GM19099 (cell line): ENCODE measurements around the gene NLE1.

Experiments used
- POLR2A ChIP-seq: IDR thresholded peaks from 3 replicates; pipeline ENCODE4 v1.6.1; 2011; ENCODE audit warnings: low read depth; ENCODE audit not compliant: insufficient read length; ENCODE audit errors: extremely low read depth

NLE1 gene

DNA sequence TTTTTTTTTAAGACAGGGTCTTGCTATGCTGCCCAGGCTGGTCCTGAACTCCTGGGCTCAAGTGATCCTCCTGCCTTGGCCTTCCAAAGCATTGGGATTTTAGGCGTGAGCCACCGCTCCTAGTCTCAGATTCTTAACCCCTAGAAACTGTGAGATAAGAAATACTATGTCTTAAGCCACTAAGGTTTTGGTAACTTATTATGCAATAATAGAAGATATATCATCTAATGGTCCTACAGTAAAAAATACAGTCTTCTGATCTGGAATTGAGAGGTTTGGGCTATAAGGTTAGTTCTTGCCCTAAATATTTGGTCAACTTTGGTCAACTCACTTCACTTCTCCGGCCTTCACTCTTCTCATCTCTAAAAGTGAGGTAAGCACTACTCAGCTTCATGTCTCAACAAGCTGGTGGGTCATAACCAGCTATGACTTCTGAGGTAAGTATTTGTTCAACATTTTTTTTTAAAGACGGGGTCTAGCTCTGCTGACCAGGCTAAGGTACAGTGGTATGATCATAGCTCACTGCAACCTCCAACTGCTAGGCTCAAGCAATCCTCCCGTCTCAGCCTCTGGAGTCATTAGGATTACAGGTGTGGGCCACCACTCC, 37.2 kb downstream of the NLE1 start:
- no peak for TF ChIP-seq POLR2A

DNA sequence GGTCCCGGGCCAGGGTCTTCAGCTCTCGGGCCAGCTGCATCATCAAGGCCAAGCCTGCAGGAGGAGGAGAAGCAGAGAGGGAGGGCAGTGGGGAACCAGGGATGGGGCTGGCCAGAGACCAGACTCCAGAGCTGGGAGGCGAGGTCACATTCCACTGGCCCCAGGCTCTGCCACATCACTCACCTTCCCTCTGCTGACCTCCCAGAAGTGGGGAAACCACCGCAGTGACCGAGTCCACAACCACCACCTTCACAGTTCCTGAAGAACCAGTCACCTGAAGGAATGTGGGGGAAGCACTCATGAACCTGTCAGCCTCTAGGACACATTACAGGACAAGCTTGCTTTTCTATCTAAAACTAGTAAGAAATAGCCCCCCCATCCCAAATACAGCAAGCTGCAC, 38.8 kb downstream of the NLE1 start:
- no peak for TF ChIP-seq POLR2A

DNA sequence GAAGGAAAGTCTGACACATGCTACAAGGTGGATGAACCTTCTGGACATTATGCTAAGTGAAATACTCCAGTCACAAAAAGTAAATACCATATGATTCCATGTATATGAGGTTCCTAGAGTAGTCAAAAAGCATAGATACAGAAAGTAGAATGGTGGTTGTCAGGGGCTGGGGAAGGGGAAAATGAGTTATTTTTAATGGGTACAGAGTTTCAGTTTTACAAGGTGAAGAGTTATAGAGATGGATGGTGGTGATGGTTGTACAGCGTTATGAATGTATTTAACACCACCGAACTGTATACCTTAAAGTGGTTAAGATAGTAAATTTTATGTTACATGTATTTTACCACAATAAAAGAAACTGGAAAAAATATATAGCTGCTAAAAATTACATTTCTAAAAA, 40.4 kb downstream of the NLE1 start:
- no peak for TF ChIP-seq POLR2A

DNA sequence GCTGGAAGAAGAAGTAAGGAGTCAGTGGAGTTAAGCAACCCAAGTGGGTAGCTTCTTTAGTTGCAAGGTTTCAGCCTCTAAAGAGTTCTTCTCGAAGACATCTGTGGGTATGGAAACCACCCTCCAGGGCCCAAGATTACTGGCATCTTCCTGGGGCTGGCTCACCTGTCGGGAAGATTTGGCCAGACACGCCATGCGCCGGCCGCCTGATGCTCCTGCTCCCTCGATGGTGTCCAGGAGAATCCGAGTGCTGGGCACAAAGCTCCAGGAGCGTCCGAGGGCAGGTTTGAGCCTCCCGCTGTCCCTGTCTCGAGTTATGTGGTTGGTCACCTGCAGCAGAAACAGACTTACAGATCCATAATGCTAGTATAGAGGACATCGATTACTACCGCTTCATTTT, 41.1 kb downstream of the NLE1 start:
- TF ChIP-seq POLR2A = no peak

DNA sequence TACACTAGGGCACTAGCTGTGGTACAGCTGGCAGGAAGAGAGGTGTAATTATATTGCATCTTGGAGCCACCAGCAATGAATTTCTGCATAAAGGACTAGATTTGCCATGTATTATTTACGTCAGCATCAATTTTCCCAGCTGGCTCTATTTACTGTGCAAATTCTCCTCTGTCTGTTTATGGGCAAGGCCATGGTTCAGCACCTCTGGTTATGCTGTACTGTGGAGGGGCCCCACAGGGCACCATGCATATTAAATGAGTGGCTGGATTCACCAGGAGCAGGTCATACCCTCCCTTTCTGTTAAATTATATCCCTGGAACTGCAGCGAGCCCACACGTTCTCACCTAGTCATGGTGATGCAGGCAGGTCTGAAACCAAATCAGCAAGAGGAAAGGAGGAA, 42.2 kb downstream of the NLE1 start:
- no peak for TF ChIP-seq POLR2A

DNA sequence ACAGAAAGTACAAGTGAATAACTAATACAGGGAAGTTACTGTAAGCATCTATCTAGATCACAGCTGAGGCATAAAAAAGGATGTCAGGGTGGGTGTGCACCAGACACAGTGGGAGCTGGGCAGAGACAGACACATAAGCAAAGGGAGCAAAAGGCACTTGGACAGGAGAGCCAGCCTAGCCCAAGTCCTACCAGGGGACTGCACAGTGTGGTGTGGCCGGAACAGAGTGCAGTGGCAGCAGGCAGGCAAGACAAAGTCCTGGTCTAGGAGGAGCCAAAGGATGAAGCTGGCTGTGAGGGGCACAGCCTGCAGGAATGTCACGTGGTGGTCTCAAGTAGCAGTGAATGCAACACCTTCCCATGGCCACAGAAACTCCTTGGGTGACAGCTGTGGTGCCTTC, 44.3 kb downstream of the NLE1 start:
- TF ChIP-seq POLR2A = no peak

DNA sequence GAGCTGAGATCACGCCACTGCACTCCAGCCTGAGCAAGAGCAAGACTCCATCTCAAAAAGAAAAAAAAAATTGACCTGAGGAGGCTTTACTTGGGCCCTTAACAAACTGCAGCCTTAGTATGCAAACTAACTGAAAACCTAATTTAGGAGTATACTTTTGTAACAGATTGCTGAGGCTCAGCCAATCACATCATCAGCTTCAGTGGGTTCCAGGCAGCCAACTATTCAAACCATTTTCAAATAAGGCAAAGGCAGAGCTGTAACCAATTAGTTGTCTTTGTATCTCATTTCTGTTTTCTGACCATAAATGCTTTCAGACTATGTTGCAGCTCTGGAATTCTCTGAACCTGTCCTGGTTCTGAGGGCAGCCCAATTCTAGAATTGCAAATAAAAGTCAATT, 46.4 kb downstream of the NLE1 start:
- no peak for TF ChIP-seq POLR2A

DNA sequence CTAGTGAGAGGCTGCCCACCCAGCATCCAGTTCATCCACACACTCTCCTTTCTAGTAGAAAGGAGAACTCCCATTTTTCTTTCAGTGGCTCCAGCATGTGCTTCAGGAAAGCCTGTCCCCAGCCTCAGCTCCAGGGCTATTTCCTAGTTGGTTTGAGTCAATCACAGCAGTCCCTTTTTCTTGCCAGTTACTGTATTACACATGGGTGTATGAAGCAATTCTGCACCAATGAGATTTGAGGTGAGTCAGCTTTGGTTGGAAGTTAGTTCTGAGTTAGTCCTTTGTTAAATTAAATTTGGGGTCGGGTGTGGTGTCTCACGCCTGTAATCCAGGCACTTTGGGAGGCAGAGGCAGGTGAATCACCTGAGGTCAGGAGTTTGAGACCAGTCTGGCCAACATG, 47.2 kb downstream of the NLE1 start:
- TF ChIP-seq POLR2A = no peak

DNA sequence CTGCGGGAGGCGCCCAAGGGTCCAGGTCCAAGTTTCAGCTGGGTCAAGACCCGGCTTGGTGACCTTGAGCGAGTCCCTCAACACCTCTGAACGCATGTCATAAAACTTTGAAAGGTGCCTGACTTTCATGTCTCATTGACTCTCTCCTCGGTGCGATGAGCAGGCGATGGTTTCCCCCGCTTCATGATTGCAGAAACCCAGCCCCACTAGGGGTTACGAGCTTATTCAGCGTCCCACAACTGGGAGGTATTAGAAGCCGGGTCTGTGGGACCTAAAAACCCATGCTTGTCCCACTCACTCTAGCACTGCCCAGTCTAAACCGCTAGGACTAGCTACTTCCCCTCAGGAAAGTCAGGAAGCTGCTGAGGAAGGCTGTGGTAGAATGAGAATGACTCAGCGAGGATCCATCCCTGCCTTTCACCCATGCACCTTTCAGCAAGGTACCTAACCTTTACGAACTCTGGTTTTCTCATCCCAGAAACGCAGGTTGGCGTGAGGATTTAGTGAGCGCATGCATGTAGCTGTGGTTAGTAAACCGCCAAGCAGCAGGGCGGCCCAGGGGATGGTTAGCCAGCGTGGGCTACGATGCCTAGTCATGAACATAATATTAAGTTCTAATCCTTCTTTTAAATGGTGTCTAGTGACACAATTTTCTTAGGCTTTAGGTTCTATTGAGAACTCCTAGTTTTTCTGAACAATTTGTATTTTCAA, 52.4 kb downstream of the NLE1 start:
- TF ChIP-seq POLR2A = no peak

DNA sequence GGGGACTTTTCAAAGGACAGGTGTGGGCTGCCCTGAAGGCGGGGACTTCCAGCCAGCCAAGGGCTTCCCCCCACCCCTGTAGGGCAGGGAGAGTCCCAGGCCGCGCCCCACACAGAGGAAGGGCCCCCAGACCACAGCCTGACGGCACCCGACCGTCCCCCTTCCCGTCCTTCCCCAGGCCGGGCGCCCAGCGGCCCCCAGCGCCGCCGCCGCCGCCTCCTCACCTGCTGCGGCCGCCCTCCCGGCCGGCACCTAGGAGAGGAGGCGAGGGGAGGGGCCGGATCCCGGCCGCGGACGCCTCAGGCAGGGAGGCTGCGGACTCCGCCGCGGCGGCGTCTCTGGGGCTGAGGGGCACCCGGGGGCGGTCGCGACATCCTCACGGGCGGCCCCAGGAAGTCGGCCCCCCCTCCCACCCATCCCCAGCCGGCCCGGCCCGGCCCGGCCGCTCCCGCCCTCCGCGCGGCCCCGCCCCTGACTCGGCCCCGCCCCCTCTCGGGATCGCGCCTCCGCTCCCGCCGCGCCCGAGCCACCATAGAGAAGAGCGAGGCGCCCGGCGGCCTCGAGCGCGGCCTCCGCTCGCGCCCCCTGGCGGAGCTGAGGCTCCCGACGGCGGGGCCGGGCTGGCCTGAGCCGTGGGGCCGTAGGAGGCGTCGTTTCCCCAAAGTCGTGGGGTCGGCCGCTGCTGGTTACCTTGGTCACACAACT, 53.1 kb downstream of the NLE1 start:
- TF ChIP-seq POLR2A = peak; percentile 40

DNA sequence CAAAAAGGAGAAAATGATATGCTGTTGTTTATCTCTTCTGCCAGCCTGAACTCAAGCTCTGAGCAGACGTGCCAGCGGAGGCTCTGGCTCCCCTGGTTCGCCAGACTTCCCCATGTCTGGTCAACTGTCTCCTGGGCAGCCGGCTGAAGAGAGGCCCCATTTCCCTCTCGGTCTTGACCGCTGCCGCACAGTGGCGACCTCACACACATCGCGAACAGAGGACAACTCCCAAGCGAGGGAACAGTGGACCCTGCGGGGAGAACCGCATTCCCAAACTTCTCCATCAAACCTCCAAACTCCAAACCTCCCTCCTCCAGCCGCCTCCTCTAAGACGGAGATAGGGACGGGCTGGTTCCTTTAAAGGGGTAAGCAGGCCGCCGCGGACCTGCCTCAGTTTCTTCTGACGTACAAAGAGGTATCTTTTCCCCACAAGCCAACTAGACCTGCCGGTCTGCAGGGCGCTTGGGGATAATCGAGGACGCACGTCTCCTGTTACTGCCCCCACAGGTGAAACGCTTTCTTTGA, 53.7 kb downstream of the NLE1 start:
- no peak for TF ChIP-seq POLR2A

DNA sequence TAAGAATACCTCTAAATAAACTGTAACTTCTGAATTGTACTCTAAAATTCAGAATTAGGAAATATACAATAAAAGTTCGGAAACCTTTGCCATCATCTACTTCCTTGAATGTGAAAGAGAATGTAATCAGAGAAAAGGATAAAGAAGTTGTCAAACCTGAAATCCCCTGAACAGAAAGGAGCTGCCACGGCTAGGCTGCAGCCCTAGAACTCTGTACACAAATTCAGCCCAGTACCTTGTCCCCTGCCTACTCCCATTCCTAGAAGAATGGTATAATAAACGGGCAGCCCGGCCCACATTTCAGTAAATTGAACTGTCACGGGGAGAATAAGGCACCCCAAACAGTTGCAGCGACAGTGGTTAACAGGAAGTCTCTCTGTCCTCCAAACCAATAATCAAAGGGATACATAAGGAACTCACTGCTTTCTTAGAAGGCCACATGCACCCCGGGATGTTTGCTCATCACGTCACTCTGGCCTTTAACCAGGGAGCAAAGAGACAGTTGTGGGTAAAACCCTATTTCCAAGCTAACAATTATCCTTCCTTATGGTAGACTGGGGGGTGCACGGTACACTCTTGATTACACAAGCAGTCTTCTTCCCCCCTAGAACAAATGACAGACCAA, 54.3 kb downstream of the NLE1 start:
- TF ChIP-seq POLR2A = peak; percentile 56

DNA sequence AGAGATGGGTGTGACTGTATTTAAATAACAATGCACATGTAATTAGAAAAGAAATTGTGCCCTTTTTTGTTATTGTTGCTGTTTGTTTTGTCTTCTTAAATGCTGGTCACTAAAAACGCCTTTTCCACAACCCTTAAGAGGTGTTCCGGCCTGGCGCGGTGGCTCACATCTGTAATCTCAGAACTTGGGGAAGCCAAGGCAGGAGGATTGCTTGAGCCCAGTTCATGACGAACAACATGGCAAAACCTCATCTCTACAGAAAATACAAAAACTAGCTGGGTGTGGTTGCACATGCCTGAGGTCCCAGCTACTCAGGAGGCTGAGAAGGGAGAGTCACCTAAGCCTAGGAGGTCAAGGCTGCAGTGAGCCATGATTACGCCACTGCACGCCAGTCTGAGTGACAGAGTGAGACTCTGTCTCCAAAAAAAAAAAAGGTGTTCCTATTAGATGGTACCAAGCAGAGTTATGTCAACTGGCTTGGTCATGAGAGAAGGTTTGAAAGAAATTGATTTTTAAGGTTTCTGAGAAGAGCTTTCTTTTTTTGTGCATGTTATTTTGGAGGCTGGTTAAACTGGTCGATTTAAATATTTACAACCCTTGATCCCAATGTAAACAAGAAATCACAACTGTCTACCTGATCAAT, 55.1 kb downstream of the NLE1 start:
- no peak for TF ChIP-seq POLR2A

DNA sequence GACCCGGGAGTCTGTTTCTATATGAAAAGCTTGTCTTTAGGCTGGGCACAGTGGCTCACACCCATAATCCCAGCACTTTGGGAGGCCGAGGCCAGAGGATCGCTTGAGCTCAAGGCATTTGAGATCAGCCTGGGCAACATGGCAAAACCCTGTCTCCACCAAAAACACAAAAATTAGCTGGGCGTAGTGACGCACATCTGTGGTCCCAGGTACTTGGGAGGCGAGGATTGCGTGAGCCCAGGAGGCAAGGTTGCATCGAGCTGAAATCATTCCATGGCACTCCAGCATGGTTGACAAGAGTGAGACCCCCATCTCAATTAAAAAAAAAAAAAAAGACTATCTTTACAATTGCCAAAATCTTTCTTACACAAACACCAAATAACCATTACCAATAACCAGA, 55.9 kb downstream of the NLE1 start:
- no peak for TF ChIP-seq POLR2A

DNA sequence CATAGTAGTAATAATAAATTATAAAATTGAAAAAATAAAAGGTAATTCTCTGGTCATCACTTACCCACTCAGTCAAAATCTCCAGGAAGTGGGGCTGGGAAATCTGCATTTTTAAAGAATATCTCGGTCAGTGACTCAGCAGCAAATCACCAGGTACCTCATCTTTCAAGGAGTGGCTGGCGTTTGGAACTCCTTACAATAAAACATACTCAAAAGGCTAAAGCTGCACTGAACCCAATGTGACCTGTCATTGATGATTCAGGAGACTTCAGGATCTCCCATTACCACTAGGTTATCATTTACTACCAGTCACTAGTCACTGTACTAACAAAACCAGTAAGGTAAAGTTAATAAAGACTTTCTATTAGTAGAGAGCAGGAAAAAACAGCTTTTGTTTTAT, 57.1 kb downstream of the NLE1 start:
- no peak for TF ChIP-seq POLR2A
